Measurements from ENCODE around the gene SLC29A1.
"Not testable (repeated sequence)": the region's sequence is repeated elsewhere in the genome, so short reads cannot be mapped to it uniquely, and the experiment has no call there.

Gene SLC29A1

GRCh38 chr6:44222486-44223318 is 693 bp upstream of the SLC29A1 start:
- no peak for DNase-seq (ENCODE audit: low read depth)

GRCh38 chr6:44224029-44224964 is 902 bp downstream of the SLC29A1 start:
- DNase-seq (ENCODE audit: low read depth) = no peak

- no peak for DNase-seq (ENCODE audit: low read depth)
Measured at GRCh38 chr6:44224965-44225305, 1.5 kb downstream of the SLC29A1 start.

GRCh38 chr6:44225579-44226325 is 2.4 kb downstream of the SLC29A1 start:
- DNase-seq (ENCODE audit: low read depth) = no peak

GRCh38 chr6:44226368-44227147 is 3.2 kb downstream of the SLC29A1 start:
- no peak for DNase-seq (ENCODE audit: low read depth)

GRCh38 chr6:44227148-44227793 is 3.9 kb downstream of the SLC29A1 start:
- DNase-seq (ENCODE audit: low read depth) = no peak

GRCh38 chr6:44228031-44228430 is 4.6 kb downstream of the SLC29A1 start:
- no peak for DNase-seq (ENCODE audit: low read depth)

GRCh38 chr6:44228433-44228832 is 5.0 kb downstream of the SLC29A1 start:
- no peak for DNase-seq (ENCODE audit: low read depth)

GRCh38 chr6:44228836-44229235 is 5.4 kb downstream of the SLC29A1 start:
- DNase-seq (ENCODE audit: low read depth) = no peak

- DNase-seq (ENCODE audit: low read depth) = no peak
Measured at GRCh38 chr6:44229376-44230033, 6.1 kb downstream of the SLC29A1 start.

GRCh38 chr6:44230034-44230675 is 6.8 kb downstream of the SLC29A1 start:
- DNase-seq (ENCODE audit: low read depth) = no peak

- not testable (repeated sequence) for DNase-seq (ENCODE audit: low read depth)
Measured at GRCh38 chr6:44231426-44231825, 8.0 kb downstream of the SLC29A1 start.

GRCh38 chr6:44232676-44233566 is 9.5 kb downstream of the SLC29A1 start:
- no peak for DNase-seq (ENCODE audit: low read depth)

- no peak for DNase-seq (ENCODE audit: low read depth)
Measured at GRCh38 chr6:44233567-44234100, 10.2 kb downstream of the SLC29A1 start.

- no peak for DNase-seq (ENCODE audit: low read depth)
Measured at GRCh38 chr6:44234101-44235025, 11.0 kb downstream of the SLC29A1 start.

- no peak for DNase-seq (ENCODE audit: low read depth)
Measured at GRCh38 chr6:44235269-44235668, 11.9 kb downstream of the SLC29A1 start.

GRCh38 chr6:44235891-44236516 is 12.6 kb downstream of the SLC29A1 start:
- no peak for DNase-seq (ENCODE audit: low read depth)
